AG09309 (cell line): ENCODE data around the gene ZNF615.
"Not testable (repeated sequence)": the region's sequence is repeated elsewhere in the genome, so short reads cannot be mapped to it uniquely, and the experiment has no call there.

Experiments used
- DNase-seq: peaks from one replicate; pipeline ENCODE4 v3.0.0-alpha.2; 2010; ENCODE audit warnings: low read depth
- H3K4me3 ChIP-seq: 2 replicates; pipeline ENCODE4 v1.5.1; 2011; ENCODE audit warnings: mild to moderate bottlenecking, low read depth, low read length, moderate library complexity; ENCODE audit not compliant: control insufficient read depth
- CTCF ChIP-seq: IDR thresholded peaks from 2 replicates; pipeline ENCODE4 v1.5.1; 2011; ENCODE audit warnings: mild to moderate bottlenecking, low read depth, low read length, inconsistent platforms; ENCODE audit not compliant: insufficient read depth, control insufficient read depth; ENCODE audit errors: missing control alignments

Gene ZNF615

GRCh38 chr19:51959791-51960190 lies 48.2 kb downstream of the ZNF615 start:
- no peak for DNase-seq
- TF ChIP-seq CTCF, result no peak
- no peak overlapping the region for H3K4me3 ChIP-seq

- not testable (repeated sequence) for DNase-seq, H3K4me3 ChIP-seq
Measured at GRCh38 chr19:51957846-51958245, 50.2 kb downstream of the ZNF615 start.

- peak overlapping the region; percentile 44 for H3K4me3 ChIP-seq
- DNase-seq, result no peak
- TF ChIP-seq CTCF, result no peak
Measured at GRCh38 chr19:51948975-51949374, 59.0 kb downstream of the ZNF615 start.

- no peak overlapping the region for H3K4me3 ChIP-seq
- no peak for TF ChIP-seq CTCF
Measured at GRCh38 chr19:51946602-51947001, 61.4 kb downstream of the ZNF615 start.

GRCh38 chr19:51944798-51945552 lies 63.0 kb downstream of the ZNF615 start:
- TF ChIP-seq CTCF, result no peak
- H3K4me3 ChIP-seq, result no peak overlapping the region
- DNase-seq, result no peak

More at GRCh38 chr19:51946602-51947001, 61.4 kb downstream of the ZNF615 start:
- no peak for DNase-seq
